Upper lobe of left lung (tissue), 6 donors: ENCODE data around the gene ANKRD66. TPM values are rescaled to one million over a fixed set of nuclear protein-coding genes. Genes with fewer than 3 reads are reported as not detected.
A peak's percentile ranks its signal among the peaks of the same experiment; 100 is the strongest.

Source experiments
- ATAC-seq, 2 donors: fragments of 200-7000 bp; cut with Tn5 transposase; one replicate each; pipeline ENCODE4 v1.9.1; 2022; ENCODE audit warnings: mild to moderate bottlenecking in 2 of 2, moderate library complexity in 2 of 2; ENCODE audit not compliant: low FRiP score in 2 of 2
- DNase-seq, 2 donors: peaks; one replicate each; pipeline ENCODE4 v3.0.0-alpha.2; 2019 to 2020
- H3K27ac ChIP-seq, 4 donors: fragments of 200-600 bp; sonication (generic); one replicate each; pipeline ENCODE4 v1.5.1; 2016 to 2019
- H3K27me3 ChIP-seq, 4 donors: fragments of 200-600 bp; sonication (generic); one replicate each; pipeline ENCODE4 v1.5.1; 2017 to 2019
- H3K36me3 ChIP-seq, 4 donors: fragments of 200-600 bp; sonication (generic); one replicate each; pipeline ENCODE4 v1.5.1; 2016 to 2019
- H3K4me1 ChIP-seq, 4 donors: fragments of 200-600 bp; sonication (generic); one replicate each; pipeline ENCODE4 v1.5.1; 2018 to 2019
- H3K4me3 ChIP-seq, 4 donors: fragments of 200-600 bp; sonication (generic); one replicate each; pipeline ENCODE4 v1.5.1; 2017 to 2019; ENCODE audit warnings: mild to moderate bottlenecking in 2 of 4, moderate library complexity in 1 of 4
- H3K9me3 ChIP-seq, 4 donors: fragments of 200-600 bp; sonication (generic); one replicate each; pipeline ENCODE4 v1.5.1; 2018 to 2019
- EP300 ChIP-seq, 4 donors: sonication (generic); formaldehyde crosslinking; IDR thresholded peaks; one replicate each; pipeline ENCODE4 v1.5.1; 2017; ENCODE audit warnings: antibody characterized with exemption in 4 of 4, control low read depth in 2 of 4
- POLR2A ChIP-seq, 4 donors: fragments of 450-650 bp; IDR thresholded peaks; one replicate each; pipeline ENCODE4 v1.5.1; 2016 to 2017; ENCODE audit warnings: antibody characterized with exemption in 4 of 4, mild to moderate bottlenecking in 2 of 4
- POLR2AphosphoS5 ChIP-seq, 2 donors: sonication (generic); formaldehyde crosslinking; IDR thresholded peaks; one replicate each; pipeline ENCODE4 v1.5.1; 2017; ENCODE audit warnings: antibody characterized with exemption in 2 of 2
- WGBS, 2 donors: methylation state at CpG; one replicate each; pipeline ENCODE4 v1.1.5; 2017 to 2018; 5-methylcytosine and 5-hydroxymethylcytosine counted together
- total RNA-seq, 6 donors: library from RNA; depleted of rRNA in 4 of 6; stranded (reverse); fragments of >200 nt in 4 of 6; gene quantifications; one replicate each; pipeline versions ENCODE4 v1.1.0 to v1.2.1, GENCODE V29; 2016 to 2021
- TF ChIP-seq, protein P1 (sequence below), 6 experiments: fragments of 450-650 bp in 4 of 6; fragments of 200-600 bp in 2 of 6; sonication (generic) in 2 of 6; IDR thresholded peaks; one replicate each; pipeline ENCODE4 v1.5.1; 2016 to 2019; ENCODE audit warnings: antibody characterized with exemption in 6 of 6
- donor health status: DM: no; HTN: no; CAD: no; lungs with moderate emphysema.
- donor health status: DM: no; HTN: yes; CAD: no; lungs with severe emphysema.

Gene ANKRD66
- total RNA-seq, result 10 to 100 TPM in 1 of 6 donors, 1 to 10 TPM in 3, not detected in 2; 2.1 to 15.7 (median 2.7) TPM

DNA sequence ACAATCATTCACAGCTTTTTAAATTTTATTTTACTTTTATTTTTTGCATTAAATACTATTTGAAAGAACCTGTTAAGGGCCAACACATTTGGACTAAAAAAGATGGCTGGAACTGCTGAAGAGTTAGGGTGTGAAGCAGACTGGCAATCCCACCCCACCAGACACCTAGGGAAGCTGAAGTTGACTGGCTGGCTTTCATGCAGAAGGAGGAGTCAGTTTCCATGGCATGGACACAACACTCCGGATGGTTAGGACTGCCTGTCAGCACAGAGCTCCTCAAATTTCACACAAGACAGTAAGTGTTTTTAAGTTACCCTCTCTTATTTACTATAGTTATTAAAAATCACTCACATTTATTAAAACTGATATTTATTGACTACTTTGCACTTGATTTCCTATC is at the start of gene ANKRD66:
Gene ANKRD66 (plus strand): TSS at position 238 of the 400 bp plus-strand sequence. CDS start 5,016 bp downstream, outside the sequence.
- 59 to 91% methylated on average over 1 of the region's 1 CpG for WGBS, 2 donors
- no peaks in the 10 kb centered on the region for H3K36me3 ChIP-seq
- no peaks in the 10 kb centered on the region for H3K9me3 ChIP-seq
- ATAC-seq (no peak), DNase-seq (no peak)
- H3K4me3 ChIP-seq, result no peak within 1 kb of the TSS
- H3K4me1 ChIP-seq, result no peaks in the 10 kb centered on the region
- TF ChIP-seq POLR2AphosphoS5 (IDR thresholded peaks at IDR 0.05) (no peak), EP300 (IDR thresholded peaks at IDR 0.05) (no peak)
- H3K27me3 ChIP-seq, result no peaks in the 10 kb centered on the region
- H3K27ac ChIP-seq, result no peak within 1 kb of the TSS

DNA sequence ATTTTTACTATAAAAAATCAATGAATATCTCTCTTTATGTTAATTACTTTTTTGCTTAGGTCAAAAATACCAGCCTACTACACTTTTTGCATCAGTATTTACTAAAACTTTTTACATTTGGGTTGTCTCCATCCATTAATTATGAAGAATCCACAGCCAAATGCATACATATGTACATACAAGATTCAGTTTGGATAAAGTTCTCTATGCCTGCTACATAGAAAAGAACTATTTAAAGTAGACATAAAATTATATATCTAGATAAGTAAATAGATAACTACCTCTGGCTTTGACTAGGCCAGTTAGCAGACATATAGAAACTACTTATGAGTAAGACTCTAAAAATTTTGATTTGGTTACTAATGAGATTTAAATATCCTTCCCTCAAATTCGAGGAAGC is 46.8 kb upstream of the ANKRD66 start:
- Histone ChIP-seq H3K27ac (no peak overlapping the region), H3K27me3 (no peaks in the 10 kb centered on the region), H3K4me3 (no peak overlapping the region), H3K4me1 (no peaks in the 10 kb centered on the region), H3K9me3 (no peaks in the 10 kb centered on the region), H3K36me3 (no peaks in the 10 kb centered on the region)
- ATAC-seq (no peak), DNase-seq (no peak)
- TF ChIP-seq, protein P1, sequence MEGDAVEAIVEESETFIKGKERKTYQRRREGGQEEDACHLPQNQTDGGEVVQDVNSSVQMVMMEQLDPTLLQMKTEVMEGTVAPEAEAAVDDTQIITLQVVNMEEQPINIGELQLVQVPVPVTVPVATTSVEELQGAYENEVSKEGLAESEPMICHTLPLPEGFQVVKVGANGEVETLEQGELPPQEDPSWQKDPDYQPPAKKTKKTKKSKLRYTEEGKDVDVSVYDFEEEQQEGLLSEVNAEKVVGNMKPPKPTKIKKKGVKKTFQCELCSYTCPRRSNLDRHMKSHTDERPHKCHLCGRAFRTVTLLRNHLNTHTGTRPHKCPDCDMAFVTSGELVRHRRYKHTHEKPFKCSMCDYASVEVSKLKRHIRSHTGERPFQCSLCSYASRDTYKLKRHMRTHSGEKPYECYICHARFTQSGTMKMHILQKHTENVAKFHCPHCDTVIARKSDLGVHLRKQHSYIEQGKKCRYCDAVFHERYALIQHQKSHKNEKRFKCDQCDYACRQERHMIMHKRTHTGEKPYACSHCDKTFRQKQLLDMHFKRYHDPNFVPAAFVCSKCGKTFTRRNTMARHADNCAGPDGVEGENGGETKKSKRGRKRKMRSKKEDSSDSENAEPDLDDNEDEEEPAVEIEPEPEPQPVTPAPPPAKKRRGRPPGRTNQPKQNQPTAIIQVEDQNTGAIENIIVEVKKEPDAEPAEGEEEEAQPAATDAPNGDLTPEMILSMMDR (IDR thresholded peaks at IDR 0.05), result no peak
- TF ChIP-seq POLR2AphosphoS5 (IDR thresholded peaks at IDR 0.05), result no peak
- no peak for TF ChIP-seq EP300 (IDR thresholded peaks at IDR 0.05)
- TF ChIP-seq POLR2A (IDR thresholded peaks at IDR 0.05), result no peak
- WGBS, 2 donors, result 71 to 88% methylated on average over 1 of the region's 1 CpG

DNA sequence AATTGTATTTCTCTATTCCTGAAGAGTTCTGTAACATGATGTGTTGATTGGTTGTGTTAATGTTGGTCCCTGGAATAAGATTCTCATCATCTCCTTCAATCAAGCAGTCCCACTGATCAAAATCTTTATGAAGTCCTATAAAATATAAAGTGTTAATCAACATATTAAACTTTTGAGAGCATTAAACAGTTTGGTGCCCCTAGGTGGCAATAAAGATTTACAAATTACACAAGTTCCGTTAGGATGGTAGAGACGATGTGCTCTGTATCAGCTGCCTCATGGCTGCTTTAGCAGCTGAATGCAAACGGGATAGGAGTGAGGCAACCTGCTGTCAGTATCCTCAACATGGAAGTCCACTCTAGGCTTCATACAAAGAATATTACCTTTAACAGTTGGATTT is 42.2 kb upstream of the ANKRD66 start:
- Histone ChIP-seq H3K4me3 (no peak overlapping the region), H3K4me1 (no peaks in the 10 kb centered on the region), H3K9me3 (no peaks in the 10 kb centered on the region), H3K27ac (no peak overlapping the region), H3K27me3 (no peaks in the 10 kb centered on the region), H3K36me3 (no peaks in the 10 kb centered on the region)
- 5 to 6% methylated on average over 3 of the region's 3 CpGs for WGBS, 2 donors
- no peak for TF ChIP-seq POLR2AphosphoS5 (IDR thresholded peaks at IDR 0.05)
- TF ChIP-seq, protein P1 (IDR thresholded peaks at IDR 0.05), result peak in 1 of 6 experiments; percentile 25
- DNase-seq (no peak), ATAC-seq (peak in 1 of 2 donors; percentile 65)

DNA sequence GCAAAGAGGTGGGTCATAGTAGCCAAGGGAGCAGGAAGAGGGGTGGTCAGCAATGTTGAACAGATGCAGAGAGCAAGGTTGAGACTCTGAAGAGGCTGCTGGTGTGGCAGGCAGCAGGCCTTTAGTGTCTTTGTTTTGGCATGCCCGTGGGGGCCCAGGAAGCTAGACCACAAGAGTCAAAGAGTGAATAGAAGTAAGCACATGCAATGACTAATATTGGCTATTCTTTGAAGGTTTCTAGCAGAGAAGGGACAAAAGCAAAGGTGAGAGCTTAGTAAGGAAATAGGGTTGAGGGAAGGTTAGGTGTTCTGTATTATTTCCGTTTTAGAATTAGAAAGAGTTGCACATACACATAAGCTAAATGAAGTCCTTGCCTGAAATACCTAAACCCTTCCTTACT is 40.3 kb upstream of the ANKRD66 start:
- no peak for DNase-seq
- Histone ChIP-seq H3K36me3 (no peaks in the 10 kb centered on the region), H3K27me3 (no peaks in the 10 kb centered on the region), H3K4me1 (no peaks in the 10 kb centered on the region), H3K9me3 (no peaks in the 10 kb centered on the region), H3K27ac (no peak overlapping the region), H3K4me3 (no peak overlapping the region)
- no peak for ATAC-seq
- 91 to 92% methylated on average over 2 of the region's 2 CpGs for WGBS, 2 donors
- TF ChIP-seq EP300 (IDR thresholded peaks at IDR 0.05), result no peak
- TF ChIP-seq, protein P1 (IDR thresholded peaks at IDR 0.05), result no peak
- TF ChIP-seq POLR2A (IDR thresholded peaks at IDR 0.05), result no peak
- TF ChIP-seq POLR2AphosphoS5 (IDR thresholded peaks at IDR 0.05), result no peak

DNA sequence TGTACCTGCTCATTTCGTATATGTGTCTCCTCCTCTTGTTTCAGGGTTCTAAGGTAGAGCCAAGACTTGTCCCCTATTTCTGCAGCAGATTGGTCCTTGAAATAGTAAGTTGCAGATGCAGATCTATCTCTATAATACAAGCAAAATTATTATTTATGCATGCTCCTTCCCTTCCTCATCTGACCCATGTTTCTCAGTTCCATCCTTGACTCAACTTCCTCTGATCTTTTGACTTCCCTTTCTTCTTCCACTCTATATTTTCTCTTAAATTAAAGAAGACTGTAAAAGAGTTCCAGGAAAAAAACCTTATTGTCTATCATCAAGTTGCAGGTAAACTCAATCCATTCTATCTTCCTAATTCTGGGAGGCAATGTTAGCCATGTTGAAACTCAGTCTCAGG is 35.2 kb upstream of the ANKRD66 start:
- WGBS, 2 donors, result 91 to 92% methylated on average over 1 of the region's 1 CpG
- no peaks in the 10 kb centered on the region for H3K36me3 ChIP-seq
- H3K4me3 ChIP-seq, result no peak overlapping the region
- no peak overlapping the region for H3K27ac ChIP-seq
- no peaks in the 10 kb centered on the region for H3K27me3 ChIP-seq
- no peaks in the 10 kb centered on the region for H3K9me3 ChIP-seq
- no peak for DNase-seq
- ATAC-seq, result no peak
- TF ChIP-seq, protein P1 (IDR thresholded peaks at IDR 0.05), result no peak
- TF ChIP-seq EP300 (IDR thresholded peaks at IDR 0.05) (no peak), POLR2AphosphoS5 (IDR thresholded peaks at IDR 0.05) (no peak), POLR2A (IDR thresholded peaks at IDR 0.05) (no peak)
- no peaks in the 10 kb centered on the region for H3K4me1 ChIP-seq
